ENCODE measurements around the gene CEP135.
"Not testable (repeated sequence)": the region's sequence is repeated elsewhere in the genome, so short reads cannot be mapped to it uniquely, and the experiment has no call there.

CEP135 gene

DNA sequence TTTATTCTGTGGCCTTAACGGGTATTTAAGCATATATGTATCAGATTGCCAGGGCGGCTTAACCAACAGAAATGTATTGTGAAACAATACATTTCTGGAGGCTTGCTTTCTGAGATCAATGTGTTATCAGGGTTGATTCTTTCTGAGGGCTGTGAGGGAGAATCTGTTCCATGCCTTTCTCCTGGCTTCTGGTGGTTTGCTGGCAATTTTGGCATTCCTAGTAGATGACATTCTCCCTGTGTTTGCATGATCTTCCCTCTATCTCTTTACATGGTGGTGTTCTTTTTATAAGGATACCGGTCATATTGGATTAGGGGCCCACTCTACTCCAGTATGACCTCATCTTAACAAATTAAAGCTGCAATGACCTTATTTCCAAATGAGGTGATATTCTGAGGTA is 16.9 kb upstream of the CEP135 start:
- no peak for ATAC-seq
- Mint-ChIP-seq H3K27ac (no peak overlapping the region), H3K36me3 (no peaks in the 10 kb centered on the region), H3K9me3 (peaks cover 4% of the 10 kb centered on the region), H3K4me3 (no peak overlapping the region), H3K4me1 (no peaks in the 10 kb centered on the region)
- peak in 1 of 2 donors; percentile 4 for DNase-seq (ENCODE audit: low spot score in 2 of 2)

DNA sequence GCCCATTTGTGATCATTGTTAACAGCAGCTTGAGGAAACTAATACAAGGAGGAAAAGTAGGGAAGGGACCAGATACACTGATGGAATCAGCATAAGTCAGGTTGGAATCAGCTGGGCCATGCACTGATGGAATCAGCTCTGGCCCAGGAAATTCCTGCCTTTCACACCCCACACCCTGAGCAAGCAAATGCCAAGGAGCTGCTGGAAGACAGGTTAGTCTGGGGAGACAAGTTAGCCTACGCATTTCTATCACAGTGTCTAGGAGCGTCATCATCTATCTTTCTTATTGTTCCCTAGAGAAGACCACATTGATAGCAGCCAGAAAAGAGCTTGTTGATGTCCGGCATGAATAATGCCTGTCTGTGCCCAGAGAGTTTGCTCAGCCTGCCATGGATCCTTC is 16.2 kb upstream of the CEP135 start:
- no peak for ATAC-seq
- no peaks in the 10 kb centered on the region for H3K36me3 Mint-ChIP-seq
- H3K4me1 Mint-ChIP-seq, result no peaks in the 10 kb centered on the region
- H3K27ac Mint-ChIP-seq, result no peak overlapping the region
- peaks cover 4% of the 10 kb centered on the region for H3K9me3 Mint-ChIP-seq
- no peak overlapping the region for H3K4me3 Mint-ChIP-seq
- no peak for DNase-seq (ENCODE audit: low spot score in 2 of 2)

DNA sequence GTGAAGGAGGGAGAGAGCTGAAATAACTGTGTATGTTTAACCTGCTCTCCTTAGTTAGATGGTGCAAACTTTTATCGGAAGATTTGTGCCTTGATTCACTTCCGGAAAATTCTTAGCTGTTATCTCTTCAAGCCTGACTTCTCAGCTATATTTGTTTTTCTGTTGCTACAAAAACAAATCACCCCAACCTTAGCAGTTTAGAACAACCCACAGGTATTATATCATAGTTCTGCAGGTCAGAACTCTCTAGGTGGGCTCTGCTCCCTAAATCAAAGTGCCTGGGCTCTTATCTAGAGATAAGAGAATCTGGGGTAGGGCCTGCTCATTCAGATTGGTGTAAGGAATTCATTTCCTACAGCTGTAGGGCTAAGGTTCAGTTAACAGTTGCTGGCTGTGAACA is 15.1 kb upstream of the CEP135 start:
- no peak for DNase-seq (ENCODE audit: low spot score in 2 of 2)
- Mint-ChIP-seq H3K9me3 (peaks cover 4% of the 10 kb centered on the region), H3K27ac (no peak overlapping the region), H3K36me3 (no peaks in the 10 kb centered on the region), H3K4me1 (no peaks in the 10 kb centered on the region), H3K4me3 (no peak overlapping the region)
- no peak for ATAC-seq

DNA sequence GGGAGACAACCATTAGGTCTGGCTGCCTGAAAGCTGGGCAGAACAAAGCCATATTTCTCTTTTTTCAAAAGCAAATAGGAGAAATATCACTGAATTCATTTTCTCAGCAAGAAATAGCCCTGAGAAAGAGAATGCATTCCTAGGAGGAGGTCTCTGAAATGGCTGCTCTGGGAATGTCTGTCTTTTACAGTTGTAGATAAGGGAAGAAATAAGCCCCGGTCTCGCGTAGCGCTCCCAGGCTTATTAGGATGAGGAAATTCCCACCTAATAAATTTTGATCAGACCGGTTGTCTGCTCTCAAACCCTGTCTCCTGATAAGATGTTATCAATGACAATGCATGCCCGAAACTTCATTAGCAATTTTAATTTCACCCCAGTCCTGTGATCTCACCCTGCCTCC is 12.8 kb upstream of the CEP135 start:
- not testable (repeated sequence) for H3K36me3 Mint-ChIP-seq; DNase-seq (ENCODE audit: low spot score in 2 of 2); ATAC-seq; H3K4me1 Mint-ChIP-seq; H3K4me3 Mint-ChIP-seq; H3K27ac Mint-ChIP-seq; H3K9me3 Mint-ChIP-seq

DNA sequence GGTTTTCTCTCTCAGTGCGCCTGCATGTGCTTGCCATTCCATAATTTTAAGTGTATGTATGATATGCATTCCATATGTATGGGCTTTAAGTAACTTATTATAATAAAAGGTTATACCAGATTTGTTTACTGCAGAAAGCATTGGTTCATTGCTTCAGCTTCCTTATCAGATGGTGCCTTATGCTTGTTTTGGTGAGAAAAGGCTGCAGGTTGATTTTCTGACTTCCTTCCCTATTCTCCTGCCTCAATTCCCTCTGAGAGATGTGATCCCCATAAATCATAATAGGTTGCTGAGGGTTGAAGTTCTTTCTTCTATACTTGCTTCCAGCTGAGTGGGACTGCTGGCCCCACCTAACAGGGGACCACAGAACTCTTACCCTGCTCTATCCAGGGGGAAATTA is 10.3 kb upstream of the CEP135 start:
- peaks cover 4% of the 10 kb centered on the region for H3K9me3 Mint-ChIP-seq
- no peak overlapping the region for H3K4me3 Mint-ChIP-seq
- no peak for DNase-seq (ENCODE audit: low spot score in 2 of 2)

DNA sequence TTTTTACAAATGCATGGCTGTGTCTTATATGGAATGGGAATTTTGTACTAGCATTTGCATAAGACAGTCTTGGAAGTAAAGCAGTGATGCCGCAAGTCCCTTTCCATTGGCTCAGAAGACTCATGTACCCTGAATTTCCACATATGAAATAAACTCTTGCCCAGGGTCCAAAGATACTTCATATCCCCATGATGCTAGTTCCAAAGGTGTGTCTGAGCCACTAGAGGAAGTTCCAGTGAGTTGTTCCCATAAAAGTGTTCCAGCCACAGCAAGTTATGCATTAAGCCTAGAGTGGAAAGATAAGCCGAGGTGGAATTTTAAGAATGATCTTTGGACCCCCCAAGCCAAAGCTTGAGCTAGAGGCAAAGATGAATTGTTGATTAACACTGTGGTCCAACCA is 9.3 kb upstream of the CEP135 start:
- H3K4me1 Mint-ChIP-seq, result no peaks in the 10 kb centered on the region
- no peak overlapping the region for H3K4me3 Mint-ChIP-seq
- no peaks in the 10 kb centered on the region for H3K36me3 Mint-ChIP-seq
- no peak overlapping the region for H3K27ac Mint-ChIP-seq
- ATAC-seq (no peak), DNase-seq (ENCODE audit: low spot score in 2 of 2) (no peak)
- peaks cover 4% of the 10 kb centered on the region for H3K9me3 Mint-ChIP-seq

More for the DNA sequence above, 10.3 kb upstream of the CEP135 start:
- Mint-ChIP-seq H3K27ac (no peak overlapping the region), H3K4me1 (no peaks in the 10 kb centered on the region), H3K36me3 (no peaks in the 10 kb centered on the region)
- ATAC-seq, result no peak

DNA sequence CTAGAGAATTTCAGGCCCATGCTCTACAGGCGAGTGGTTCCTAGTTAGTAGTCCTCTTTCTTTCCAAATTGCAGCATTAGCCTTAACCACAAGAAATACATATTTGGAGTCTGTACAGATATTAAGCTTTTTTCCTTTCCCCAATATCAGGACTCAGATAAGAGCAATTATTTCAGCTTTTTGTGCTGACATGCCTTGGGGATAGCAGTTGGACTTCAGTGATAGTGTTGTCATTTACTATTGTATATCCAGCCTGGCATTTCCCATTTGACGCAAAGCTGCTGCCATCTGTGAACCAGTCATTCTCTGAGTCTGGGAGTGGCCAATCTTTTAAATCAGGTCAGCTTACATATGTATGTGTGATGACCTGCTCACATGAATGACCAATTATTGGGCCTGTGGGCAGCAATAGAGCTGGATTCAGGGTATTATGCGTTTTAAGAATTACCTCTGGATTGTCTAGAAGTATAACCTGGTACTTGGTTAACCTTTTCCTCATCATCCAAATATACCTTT is 6.8 kb upstream of the CEP135 start:
- ATAC-seq (no peak), DNase-seq (ENCODE audit: low spot score in 2 of 2) (no peak)
- Mint-ChIP-seq H3K9me3 (no peaks in the 10 kb centered on the region), H3K36me3 (no peaks in the 10 kb centered on the region), H3K27ac (no peak overlapping the region), H3K4me3 (no peak overlapping the region), H3K4me1 (peaks cover 5% of the 10 kb centered on the region)

DNA sequence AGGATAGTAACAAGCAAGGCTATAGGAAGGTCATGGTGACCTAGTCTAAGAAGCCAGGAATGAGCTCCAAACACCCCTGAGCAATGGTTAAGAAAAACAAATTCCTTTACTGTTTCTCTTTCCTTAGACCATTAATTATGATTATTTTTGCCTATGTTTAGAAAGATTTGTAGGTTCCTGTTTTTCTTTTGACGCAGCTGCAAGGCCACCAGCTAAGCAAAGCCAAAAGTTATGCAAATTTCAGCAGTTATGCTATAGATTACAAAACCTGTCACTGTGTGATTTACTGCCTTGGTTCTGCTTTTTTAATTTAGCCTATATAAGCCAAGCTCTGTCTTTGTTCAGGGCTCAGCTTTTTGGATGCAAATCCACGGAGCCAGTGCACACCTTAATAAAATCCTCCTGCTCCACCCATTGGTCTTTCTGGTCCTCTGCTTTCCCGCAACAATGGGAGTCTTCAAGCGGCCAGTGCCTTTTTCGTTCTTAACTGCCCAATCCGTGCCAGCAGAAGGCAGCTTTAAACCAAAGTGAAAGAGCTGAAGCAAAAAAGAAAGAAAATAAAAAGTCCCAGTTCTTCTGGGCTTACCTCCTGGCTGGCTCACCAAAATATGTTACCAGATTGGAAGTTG is 1.4 kb upstream of the CEP135 start:
- DNase-seq (ENCODE audit: low spot score in 2 of 2), result peak in 1 of 2 donors; percentile 50

DNA sequence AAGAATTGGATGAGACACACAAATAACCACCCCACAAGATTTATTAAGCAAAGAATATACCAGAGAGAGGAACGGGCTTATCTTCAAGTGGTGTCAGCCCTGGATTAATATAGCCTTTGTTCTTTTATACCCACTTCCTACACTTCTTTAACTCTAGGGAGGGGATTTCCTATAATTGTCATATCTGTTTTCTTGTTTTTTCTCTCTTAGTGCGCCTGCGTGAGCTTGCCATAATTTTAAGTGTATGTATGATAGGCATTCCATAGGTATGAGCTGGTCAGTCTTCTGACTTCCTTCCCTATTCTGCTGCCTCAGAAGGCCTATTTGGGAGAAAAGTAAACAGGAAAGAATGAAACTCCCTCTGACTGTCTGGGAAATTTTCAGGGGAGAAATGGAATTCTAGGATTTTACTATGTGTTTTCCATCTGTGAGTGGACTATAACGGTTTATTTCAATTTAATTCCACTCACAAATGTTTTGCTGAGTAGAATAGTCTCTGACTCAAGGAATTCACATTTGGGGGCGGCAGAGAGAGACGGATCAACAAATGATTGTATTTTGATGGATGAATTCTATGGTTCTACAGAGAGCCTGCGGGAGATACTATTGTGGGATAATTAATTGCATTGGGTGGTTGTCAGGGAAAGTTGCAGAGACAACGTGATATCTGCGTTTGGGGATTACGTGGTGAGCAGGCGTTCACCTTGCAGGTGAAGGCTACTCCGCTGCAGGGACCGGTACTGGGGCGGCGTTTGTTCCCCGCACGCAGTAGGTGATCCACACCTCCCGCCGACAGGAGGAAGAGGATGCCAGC is 626 bp upstream of the CEP135 start:
- DNase-seq (ENCODE audit: low spot score in 2 of 2) (peak in 1 of 2 donors; percentile 58), ATAC-seq (peak; percentile 44)
- H3K4me1 Mint-ChIP-seq, result peaks cover 22% of the 10 kb centered on the region
- H3K36me3 Mint-ChIP-seq, result peaks cover 23% of the 10 kb centered on the region
- peak overlapping the region; percentile 94 for H3K27ac Mint-ChIP-seq
- H3K9me3 Mint-ChIP-seq, result no peaks in the 10 kb centered on the region
- peak overlapping the region; percentile 81 for H3K4me3 Mint-ChIP-seq

More for the DNA sequence above, 1.4 kb upstream of the CEP135 start:
- Mint-ChIP-seq H3K4me3 (peak overlapping the region; percentile 81), H3K9me3 (no peaks in the 10 kb centered on the region), H3K36me3 (peaks cover 15% of the 10 kb centered on the region), H3K27ac (peak overlapping the region; percentile 94), H3K4me1 (peaks cover 22% of the 10 kb centered on the region)
- ATAC-seq, result no peak

DNA sequence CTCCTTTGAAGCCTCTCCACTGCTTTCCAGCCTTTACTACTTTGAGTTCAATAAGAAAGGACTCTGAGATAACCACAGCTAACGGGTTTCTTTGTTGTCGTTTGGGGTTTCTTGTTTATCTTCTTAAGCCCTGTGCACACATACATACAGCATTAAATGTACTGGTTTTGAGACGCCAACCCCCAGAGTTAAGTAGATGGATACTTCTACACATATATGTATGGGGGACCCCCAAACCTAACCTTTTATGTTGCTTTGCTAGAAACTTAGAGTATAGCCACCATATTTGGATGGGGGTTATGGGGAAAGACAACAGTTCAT is 697 bp downstream of the CEP135 start:
- peak overlapping the region; percentile 81 for H3K4me3 Mint-ChIP-seq
- DNase-seq (ENCODE audit: low spot score in 2 of 2) (peak in 1 of 2 donors; percentile 52), ATAC-seq (no peak)
- peaks cover 36% of the 10 kb centered on the region for H3K36me3 Mint-ChIP-seq
- H3K4me1 Mint-ChIP-seq, result peaks cover 22% of the 10 kb centered on the region
- H3K9me3 Mint-ChIP-seq, result no peaks in the 10 kb centered on the region
- peak overlapping the region; percentile 94 for H3K27ac Mint-ChIP-seq

DNA sequence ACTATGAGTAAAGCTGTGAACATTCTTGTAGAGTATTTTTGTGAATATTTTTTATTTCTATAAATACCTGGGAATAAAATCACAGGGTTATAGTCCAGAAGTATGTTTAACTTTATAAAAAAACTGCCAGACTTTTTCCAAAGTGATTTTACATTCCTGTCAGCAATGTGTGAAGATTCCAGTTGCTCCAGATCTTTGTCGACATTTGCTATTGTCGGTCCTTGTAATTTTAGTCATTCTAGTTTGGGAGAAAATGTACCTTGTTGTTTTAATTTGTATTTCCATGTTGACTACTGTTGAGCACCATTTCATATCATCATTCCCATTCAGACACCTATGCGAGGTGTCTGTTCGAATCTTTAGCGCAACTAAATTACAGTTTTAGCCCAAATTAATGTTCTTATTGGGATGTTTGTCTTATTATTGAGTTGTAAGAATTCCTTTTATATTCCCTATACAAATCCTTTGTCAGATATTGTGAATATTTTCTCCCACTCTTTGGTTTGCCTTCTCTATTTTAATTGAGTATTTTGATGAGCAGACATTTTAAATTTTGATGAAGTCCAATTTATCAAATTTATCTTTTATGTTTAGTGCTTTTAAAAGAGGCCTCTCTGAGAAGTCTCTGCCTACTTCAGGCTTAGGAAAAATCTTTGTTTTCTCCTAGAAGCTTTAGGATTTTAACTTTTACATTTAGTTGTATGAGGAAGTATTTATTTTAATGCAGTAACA is 2.6 kb downstream of the CEP135 start:
- H3K27ac Mint-ChIP-seq, result peak overlapping the region; percentile 94
- H3K36me3 Mint-ChIP-seq, result peaks cover 55% of the 10 kb centered on the region
- DNase-seq (ENCODE audit: low spot score in 2 of 2) (no peak), ATAC-seq (no peak)
- peaks cover 20% of the 10 kb centered on the region for H3K4me1 Mint-ChIP-seq
- no peaks in the 10 kb centered on the region for H3K9me3 Mint-ChIP-seq
- H3K4me3 Mint-ChIP-seq, result peak overlapping the region; percentile 81

DNA sequence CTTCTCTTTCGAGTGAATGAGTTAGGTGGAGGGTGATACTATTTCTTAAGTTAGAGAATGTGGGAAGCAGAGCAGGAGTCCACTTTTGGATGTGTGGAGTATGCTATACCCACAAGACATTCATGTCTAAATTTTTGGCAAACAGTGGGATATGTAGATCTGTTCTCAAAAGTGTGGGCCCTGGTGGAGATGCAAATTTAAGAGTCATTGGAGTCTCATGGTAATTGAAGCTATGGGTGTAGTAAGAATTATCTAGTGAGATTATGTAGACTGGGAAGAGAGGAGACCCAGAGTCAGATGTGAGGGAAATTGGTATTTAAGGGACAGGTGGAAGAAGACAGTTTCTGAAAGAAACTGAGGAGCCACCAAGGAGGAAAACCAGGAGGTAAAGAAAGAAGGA is 7.0 kb downstream of the CEP135 start:
- DNase-seq (ENCODE audit: low spot score in 2 of 2) (no peak), ATAC-seq (no peak)
- H3K27ac Mint-ChIP-seq, result no peak overlapping the region
- peaks cover 79% of the 10 kb centered on the region for H3K36me3 Mint-ChIP-seq
- no peaks in the 10 kb centered on the region for H3K4me1 Mint-ChIP-seq
- H3K9me3 Mint-ChIP-seq, result no peaks in the 10 kb centered on the region
- no peak overlapping the region for H3K4me3 Mint-ChIP-seq

DNA sequence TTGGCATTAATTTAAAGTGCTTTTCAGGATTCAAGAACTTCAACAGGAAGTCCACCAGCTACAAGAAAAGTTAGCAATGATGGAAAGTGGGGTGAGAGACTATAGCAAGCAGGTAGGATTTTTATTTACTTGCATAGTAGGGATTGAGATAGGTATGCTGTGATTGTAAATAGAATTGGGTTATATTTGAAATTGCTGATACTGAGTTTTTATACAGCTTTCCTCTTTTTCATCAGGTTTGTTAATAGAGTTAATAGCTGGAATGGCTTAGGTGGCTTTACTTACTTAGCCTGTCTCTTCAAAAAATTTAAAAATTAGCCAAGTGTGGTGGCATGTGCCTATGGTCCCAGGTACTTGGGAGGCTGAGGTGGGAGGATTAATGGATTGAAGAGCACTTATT is 10.9 kb downstream of the CEP135 start:
- DNase-seq (ENCODE audit: low spot score in 2 of 2), result no peak
- Mint-ChIP-seq H3K4me3 (no peak overlapping the region), H3K27ac (no peak overlapping the region), H3K4me1 (no peaks in the 10 kb centered on the region), H3K36me3 (peaks cover 90% of the 10 kb centered on the region), H3K9me3 (no peaks in the 10 kb centered on the region)
- ATAC-seq, result no peak

DNA sequence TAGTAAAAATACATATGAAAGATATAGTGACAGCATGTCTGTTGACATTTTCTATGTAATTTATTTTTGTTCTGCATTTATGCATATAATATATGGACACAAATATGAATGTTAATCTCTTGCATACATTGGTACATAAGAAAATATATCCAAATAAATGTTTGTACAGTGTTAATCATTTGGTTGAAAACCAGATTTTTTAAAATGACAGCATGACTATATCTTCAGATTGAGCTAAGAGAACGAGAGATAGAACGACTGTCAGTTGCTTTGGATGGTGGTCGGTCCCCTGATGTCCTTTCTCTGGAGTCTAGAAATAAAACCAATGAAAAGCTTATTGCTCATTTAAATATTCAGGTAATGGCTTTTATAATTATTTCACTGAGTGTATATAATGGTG is 15.3 kb downstream of the CEP135 start:
- Mint-ChIP-seq H3K4me1 (no peaks in the 10 kb centered on the region), H3K9me3 (no peaks in the 10 kb centered on the region), H3K4me3 (no peak overlapping the region), H3K36me3 (peaks cover 69% of the 10 kb centered on the region), H3K27ac (no peak overlapping the region)
- DNase-seq (ENCODE audit: low spot score in 2 of 2) (no peak), ATAC-seq (no peak)

DNA sequence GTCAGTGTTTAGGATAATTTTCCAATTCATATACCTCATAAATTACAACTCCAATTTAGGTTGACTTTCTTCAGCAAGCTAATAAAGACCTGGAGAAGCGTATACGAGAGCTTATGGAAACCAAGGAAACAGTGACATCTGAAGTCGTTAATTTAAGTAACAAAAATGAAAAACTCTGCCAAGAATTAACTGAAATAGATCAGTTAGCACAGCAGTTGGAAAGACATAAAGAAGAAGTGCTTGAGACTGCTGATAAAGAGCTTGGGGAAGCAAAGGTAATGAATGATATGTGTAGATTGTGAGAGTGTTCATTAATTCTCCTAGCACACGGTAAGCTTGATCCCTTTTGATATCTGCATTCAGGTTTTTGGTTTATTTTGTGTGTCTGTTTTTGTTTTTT is 16.8 kb downstream of the CEP135 start:
- no peaks in the 10 kb centered on the region for H3K9me3 Mint-ChIP-seq
- ATAC-seq (no peak), DNase-seq (ENCODE audit: low spot score in 2 of 2) (no peak)
- H3K4me3 Mint-ChIP-seq, result no peak overlapping the region
- H3K27ac Mint-ChIP-seq, result no peak overlapping the region
- peaks cover 57% of the 10 kb centered on the region for H3K36me3 Mint-ChIP-seq
- H3K4me1 Mint-ChIP-seq, result no peaks in the 10 kb centered on the region

All from stimulated activated effector memory CD8-positive, alpha-beta T cell treated with anti-CD3 and anti-CD28 coated beads, Interleukin-12 subunit alpha, Interleukin-12 subunit beta, amount 100 ng/mL, for 72 hours (primary cell).